Astrocyte of the cerebellum (primary cell): Measurements from ENCODE around the gene MEOX1.

Experiments
- DNase-seq: peaks from one replicate; pipeline ENCODE4 v3.0.0-alpha.2; 2011; ENCODE audit warnings: low read depth
- H3K4me3 ChIP-seq: 2 replicates; pipeline ENCODE4 v1.5.1; 2011; ENCODE audit warnings: mild to moderate bottlenecking, low read depth, low read length, moderate library complexity
- CTCF ChIP-seq: IDR thresholded peaks from 2 replicates; pipeline ENCODE4 v1.5.1; 2012; ENCODE audit warnings: low read length, low read depth, moderate library complexity, mild to moderate bottlenecking; ENCODE audit errors: missing control alignments
- in situ Hi-C: cut with HindIII; loops from 2 replicates; pipeline ENCODE4 v1.10.0; 2017; ENCODE audit warnings: low sequenced_read_pairs

MEOX1 gene

GRCh38 chr17:43637563-43638323, 24.0 kb downstream of the MEOX1 start:
- TF ChIP-seq CTCF = no peak
- DNase-seq = no peak
- in situ Hi-C loops = no loop called here
- no peak overlapping the region for H3K4me3 ChIP-seq

- in situ Hi-C loops = no loop called here
- peak; percentile 6 for DNase-seq
- TF ChIP-seq CTCF = no peak
- no peak overlapping the region for H3K4me3 ChIP-seq
Measured at GRCh38 chr17:43636426-43636825, 25.3 kb downstream of the MEOX1 start.

GRCh38 chr17:43634591-43635125, 27.1 kb downstream of the MEOX1 start:
- in situ Hi-C loops = no loop called here
- no peak for DNase-seq
- no peak for TF ChIP-seq CTCF
- H3K4me3 ChIP-seq = no peak overlapping the region

GRCh38 chr17:43632221-43632620, 29.5 kb downstream of the MEOX1 start:
- H3K4me3 ChIP-seq = no peak overlapping the region
- TF ChIP-seq CTCF = no peak
- no peak for DNase-seq
- in situ Hi-C loops = no loop called here

GRCh38 chr17:43631429-43631828, 30.3 kb downstream of the MEOX1 start:
- TF ChIP-seq CTCF = no peak
- no peak for DNase-seq
- in situ Hi-C loops = no loop called here
- no peak overlapping the region for H3K4me3 ChIP-seq

- TF ChIP-seq CTCF = no peak
- in situ Hi-C loops = no loop called here
- no peak for DNase-seq
- no peak overlapping the region for H3K4me3 ChIP-seq
Measured at GRCh38 chr17:43628089-43628650, 33.6 kb downstream of the MEOX1 start.
